MM.1S (cell line): ENCODE data around the gene MT1M.

Experiments
- DNase-seq: peaks from one replicate; pipeline ENCODE4 v3.0.0-alpha.2; 2015
- H2AFZ ChIP-seq: fragments of 300-600 bp; sonication (generic); 2 replicates; pipeline ENCODE4 v1.6.0; 2016; ENCODE audit warnings: antibody characterized with exemption, low read length
- H3F3A ChIP-seq: fragments of 300-600 bp; sonication (generic); 2 replicates; pipeline ENCODE4 v1.6.1; 2016; ENCODE audit warnings: mild to moderate bottlenecking, antibody characterized with exemption, low read length, moderate library complexity, mixed read lengths; ENCODE audit not compliant: insufficient read depth
- H3K27ac ChIP-seq: fragments of 300-600 bp; sonication (generic); 2 replicates; pipeline ENCODE4 v1.5.1; 2016; ENCODE audit warnings: mild to moderate bottlenecking, low read length
- H3K27me3 ChIP-seq: fragments of 300-600 bp; sonication (generic); replicated peaks from 2 replicates; pipeline ENCODE4 v1.6.0; 2016; ENCODE audit warnings: low read length; ENCODE audit not compliant: insufficient read depth
- H3K36me3 ChIP-seq: fragments of 300-600 bp; sonication (generic); replicated peaks from 2 replicates; pipeline ENCODE4 v1.6.1; 2016; ENCODE audit warnings: mild to moderate bottlenecking, low read length, mixed read lengths; ENCODE audit not compliant: insufficient read depth
- H3K4me1 ChIP-seq: fragments of 300-600 bp; sonication (generic); 2 replicates; pipeline ENCODE4 v1.6.1; 2016; ENCODE audit warnings: low read length, mixed read lengths
- H3K4me2 ChIP-seq: fragments of 300-600 bp; sonication (generic); 2 replicates; pipeline ENCODE4 v1.6.0; 2016; ENCODE audit warnings: low read depth, low read length
- H3K4me3 ChIP-seq: fragments of 300-600 bp; sonication (generic); 2 replicates; pipeline ENCODE4 v1.5.1; 2016; ENCODE audit warnings: low read length, mixed read lengths
- H3K79me2 ChIP-seq: fragments of 300-600 bp; sonication (generic); 2 replicates; pipeline ENCODE4 v1.6.1; 2016; ENCODE audit warnings: mixed run types, low read length, mixed read lengths
- H3K9ac ChIP-seq: fragments of 300-600 bp; sonication (generic); 2 replicates; pipeline ENCODE4 v1.6.1; 2016; ENCODE audit warnings: low read length, mixed read lengths
- H3K9me2 ChIP-seq: fragments of 300-600 bp; sonication (generic); replicated peaks from 2 replicates; pipeline ENCODE4 v1.6.1; 2016; ENCODE audit warnings: mild to moderate bottlenecking, low read length, mixed read lengths; ENCODE audit not compliant: insufficient read depth
- H3K9me3 ChIP-seq: fragments of 300-600 bp; sonication (generic); replicated peaks from 2 replicates; pipeline ENCODE4 v1.6.1; 2016; ENCODE audit warnings: mild to moderate bottlenecking, low read length, mixed read lengths; ENCODE audit not compliant: insufficient read depth
- H4K20me1 ChIP-seq: fragments of 300-600 bp; sonication (generic); 2 replicates; pipeline ENCODE4 v1.6.1; 2016; ENCODE audit warnings: mild to moderate bottlenecking, low read length, moderate library complexity, mixed read lengths; ENCODE audit not compliant: insufficient read depth
- EZH2 ChIP-seq: fragments of 300-600 bp; sonication (generic); optimal IDR thresholded peaks from 2 replicates; pipeline ENCODE3; 2017; ENCODE audit warnings: low read depth, mild to moderate bottlenecking, antibody characterized with exemption, low read length, mixed read lengths
- EZH2phosphoT487 ChIP-seq: fragments of 300-600 bp; sonication (generic); IDR thresholded peaks from 2 replicates; pipeline ENCODE4 v1.6.1; 2018; ENCODE audit warnings: antibody characterized with exemption, low read length
- TF ChIP-seq, protein P1 (sequence below): fragments of 300-600 bp; sonication (generic); IDR thresholded peaks from 2 replicates; pipeline ENCODE4 v1.5.1; 2016; ENCODE audit warnings: antibody characterized with exemption, low read length, mixed read lengths

Gene MT1M

DNA sequence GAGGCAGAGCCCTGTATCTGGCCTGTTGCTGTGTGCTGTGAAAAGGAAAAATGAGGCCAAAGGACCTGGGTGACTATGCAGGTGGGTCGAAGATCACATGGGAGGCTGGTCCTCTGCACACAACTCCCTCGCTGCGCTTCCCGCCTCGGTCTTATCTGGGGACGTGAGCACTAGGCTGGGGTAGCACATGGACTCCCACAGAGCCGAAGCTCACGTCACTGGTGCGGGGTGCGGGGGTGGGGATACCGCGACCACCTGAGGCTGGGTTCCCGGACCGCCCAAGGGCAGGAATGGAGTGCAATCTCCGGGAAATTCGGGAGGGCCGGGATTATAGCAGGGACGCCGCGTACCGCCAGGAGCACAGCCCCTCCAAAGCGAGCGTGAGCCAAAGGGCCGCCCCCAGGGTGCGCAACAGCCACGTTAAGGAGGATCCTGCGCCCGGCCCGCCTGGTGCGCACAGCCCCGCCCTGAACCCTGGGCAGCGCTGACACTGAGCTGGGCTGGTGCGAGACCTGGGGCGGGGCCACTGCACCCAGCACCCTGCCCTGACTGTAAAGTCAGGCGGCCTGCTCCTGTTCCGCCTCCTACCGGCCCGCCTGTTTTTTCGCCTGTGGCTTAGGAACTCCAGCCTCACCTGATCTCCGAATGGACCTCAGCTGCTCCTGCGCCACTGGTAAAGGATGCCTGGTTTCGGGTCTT, 10.8 kb downstream of the MT1M start:
- DNase-seq = peak; percentile 65
- Histone ChIP-seq H3K9ac (no peak overlapping the region), H3F3A (no peaks in the 10 kb centered on the region), H3K4me2 (peak overlapping the region; percentile 77), H4K20me1 (no peaks in the 10 kb centered on the region), H3K9me2 (no peaks in the 10 kb centered on the region), H3K4me1 (no peaks in the 10 kb centered on the region), H3K36me3 (no peaks in the 10 kb centered on the region), H3K27me3 (peaks cover 56% of the 10 kb centered on the region), H3K27ac (no peak overlapping the region), H3K4me3 (peak overlapping the region; percentile 32), H3K9me3 (no peaks in the 10 kb centered on the region), H3K79me2 (no peaks in the 10 kb centered on the region), H2AFZ (peak overlapping the region; percentile 42)
- TF ChIP-seq EZH2 (no peak), EZH2phosphoT487 (no peak)
- TF ChIP-seq, protein P1, sequence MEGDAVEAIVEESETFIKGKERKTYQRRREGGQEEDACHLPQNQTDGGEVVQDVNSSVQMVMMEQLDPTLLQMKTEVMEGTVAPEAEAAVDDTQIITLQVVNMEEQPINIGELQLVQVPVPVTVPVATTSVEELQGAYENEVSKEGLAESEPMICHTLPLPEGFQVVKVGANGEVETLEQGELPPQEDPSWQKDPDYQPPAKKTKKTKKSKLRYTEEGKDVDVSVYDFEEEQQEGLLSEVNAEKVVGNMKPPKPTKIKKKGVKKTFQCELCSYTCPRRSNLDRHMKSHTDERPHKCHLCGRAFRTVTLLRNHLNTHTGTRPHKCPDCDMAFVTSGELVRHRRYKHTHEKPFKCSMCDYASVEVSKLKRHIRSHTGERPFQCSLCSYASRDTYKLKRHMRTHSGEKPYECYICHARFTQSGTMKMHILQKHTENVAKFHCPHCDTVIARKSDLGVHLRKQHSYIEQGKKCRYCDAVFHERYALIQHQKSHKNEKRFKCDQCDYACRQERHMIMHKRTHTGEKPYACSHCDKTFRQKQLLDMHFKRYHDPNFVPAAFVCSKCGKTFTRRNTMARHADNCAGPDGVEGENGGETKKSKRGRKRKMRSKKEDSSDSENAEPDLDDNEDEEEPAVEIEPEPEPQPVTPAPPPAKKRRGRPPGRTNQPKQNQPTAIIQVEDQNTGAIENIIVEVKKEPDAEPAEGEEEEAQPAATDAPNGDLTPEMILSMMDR = peak; percentile 36

DNA sequence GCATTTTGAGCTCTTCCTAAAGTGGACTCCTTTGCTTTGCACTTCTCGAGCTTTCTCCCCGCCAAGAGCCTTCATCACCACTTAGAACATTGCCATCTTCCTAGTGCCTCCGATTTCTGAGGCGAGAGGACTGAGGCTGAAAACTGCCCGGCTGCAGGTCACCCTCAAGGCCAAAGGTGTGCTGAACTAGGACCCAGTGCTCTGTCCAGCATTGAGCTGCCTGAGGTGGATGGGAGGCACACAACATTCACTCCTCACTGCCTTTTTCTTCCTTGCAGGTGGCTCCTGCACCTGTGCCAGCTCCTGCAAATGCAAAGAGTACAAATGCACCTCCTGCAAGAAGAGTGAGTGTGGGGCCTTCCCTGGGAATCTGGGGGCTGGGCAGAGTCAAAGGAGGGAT, 11.4 kb downstream of the MT1M start:
- H4K20me1 ChIP-seq = no peaks in the 10 kb centered on the region
- no peaks in the 10 kb centered on the region for H3K36me3 ChIP-seq
- peak overlapping the region; percentile 42 for H2AFZ ChIP-seq
- H3K9me2 ChIP-seq = no peaks in the 10 kb centered on the region
- H3K27me3 ChIP-seq = peaks cover 52% of the 10 kb centered on the region
- TF ChIP-seq EZH2 (no peak), EZH2phosphoT487 (no peak)
- TF ChIP-seq, protein P1 = no peak
- H3K4me1 ChIP-seq = no peaks in the 10 kb centered on the region
- H3K9ac ChIP-seq = no peak overlapping the region
- H3K4me3 ChIP-seq = peak overlapping the region; percentile 32
- no peaks in the 10 kb centered on the region for H3F3A ChIP-seq
- H3K4me2 ChIP-seq = peak overlapping the region; percentile 77
- DNase-seq = no peak
- H3K79me2 ChIP-seq = no peaks in the 10 kb centered on the region
- H3K27ac ChIP-seq = no peak overlapping the region
- no peaks in the 10 kb centered on the region for H3K9me3 ChIP-seq

DNA sequence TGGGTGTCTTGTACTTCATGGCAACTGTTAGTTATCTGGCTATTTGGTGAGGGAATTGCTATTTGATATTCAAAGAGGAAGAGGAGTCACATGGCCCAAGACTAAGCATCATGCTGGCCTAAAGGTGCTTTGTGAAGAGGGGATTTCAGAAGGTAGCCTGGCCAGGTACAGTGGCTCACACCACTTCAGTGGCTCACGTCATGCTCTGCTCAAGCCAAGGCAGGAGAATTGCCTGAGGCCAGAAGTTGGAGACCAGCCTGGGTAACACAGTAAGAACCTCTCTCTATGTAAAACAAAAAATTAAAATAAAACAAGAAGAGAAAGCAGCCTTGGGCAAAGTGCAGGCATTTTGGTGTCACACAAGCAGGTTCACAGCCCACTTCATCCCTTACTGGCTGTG, 12.9 kb downstream of the MT1M start:
- Histone ChIP-seq H3K27ac (no peak overlapping the region), H3K27me3 (peaks cover 38% of the 10 kb centered on the region), H3K9ac (no peak overlapping the region), H2AFZ (no peak overlapping the region), H3K9me2 (no peaks in the 10 kb centered on the region), H3K36me3 (no peaks in the 10 kb centered on the region), H4K20me1 (no peaks in the 10 kb centered on the region), H3K4me2 (no peak overlapping the region), H3K4me3 (no peak overlapping the region), H3F3A (no peaks in the 10 kb centered on the region), H3K4me1 (no peaks in the 10 kb centered on the region), H3K79me2 (no peaks in the 10 kb centered on the region), H3K9me3 (no peaks in the 10 kb centered on the region)
- no peak for TF ChIP-seq EZH2
- TF ChIP-seq EZH2phosphoT487 = no peak
- TF ChIP-seq, protein P1 = no peak
- DNase-seq = no peak
